Calu3 (cell line): ENCODE measurements around the gene PIN1. TPM values are rescaled to one million over a fixed set of nuclear protein-coding genes. Genes with fewer than 3 reads are reported as not detected.

Experiments
- BruUV-seq: library from RNA; stranded (reverse); fragments of 400-500 nt; replicated peaks from 2 replicates; lab custom pipeline; 2021; lab: Mats Ljungman, UMichigan
- CTCF ChIA-PET: fragments of 300-600 bp; sonication (Branson Sonifier 250); formaldehyde crosslinking; loops from one replicate; lab custom pipeline; 2022; ENCODE audit warnings: antibody characterized with exemption; lab: Charles Lee
- DNase-seq: peaks from one replicate; pipeline ENCODE4 v3.0.0; 2022
- H3K27ac Mint-ChIP-seq: one replicate; pipeline ENCODE4 v1.8.0; 2022; ENCODE audit warnings: mixed read lengths; ENCODE audit not compliant: unreplicated experiment
- H3K27me3 Mint-ChIP-seq: one replicate; pipeline ENCODE4 v1.8.0; 2022; ENCODE audit warnings: mixed read lengths; ENCODE audit not compliant: unreplicated experiment
- H3K36me3 Mint-ChIP-seq: one replicate; pipeline ENCODE4 v1.8.0; 2022; ENCODE audit warnings: mild to moderate bottlenecking, moderate library complexity, mixed read lengths; ENCODE audit not compliant: insufficient read depth, unreplicated experiment
- H3K4me1 Mint-ChIP-seq: one replicate; pipeline ENCODE4 v1.8.0; 2022; ENCODE audit warnings: mild to moderate bottlenecking, low read depth, mixed read lengths; ENCODE audit not compliant: unreplicated experiment
- H3K4me3 Mint-ChIP-seq: one replicate; pipeline ENCODE4 v1.8.0; 2022; ENCODE audit warnings: mild to moderate bottlenecking, low read depth, moderate library complexity, mixed read lengths; ENCODE audit not compliant: unreplicated experiment
- H3K9me3 Mint-ChIP-seq: one replicate; pipeline ENCODE4 v1.8.0; 2022; ENCODE audit warnings: low read depth, mixed read lengths; ENCODE audit not compliant: unreplicated experiment
- intact Hi-C: fragments of 100-400 bp; cut with micrococcal nuclease; formaldehyde crosslinking; loops from one replicate; pipeline ENCODE4 v1.10.0; 2022; ENCODE audit not compliant: unreplicated experiment
- total RNA-seq: library from RNA; stranded (reverse); gene quantifications from 2 replicates; pipeline ENCODE4 v1.2.3, GENCODE V29; 2022
- TF ChIP-seq, protein P1 (sequence below): fragments of 200-600 bp; IDR thresholded peaks from one replicate; pipeline ENCODE4 v1.8.0; 2022; ENCODE audit warnings: antibody characterized with exemption; ENCODE audit not compliant: unreplicated experiment

Gene PIN1
- total RNA-seq, 1 experiment from 2014 or later = 49.5 TPM

DNA sequence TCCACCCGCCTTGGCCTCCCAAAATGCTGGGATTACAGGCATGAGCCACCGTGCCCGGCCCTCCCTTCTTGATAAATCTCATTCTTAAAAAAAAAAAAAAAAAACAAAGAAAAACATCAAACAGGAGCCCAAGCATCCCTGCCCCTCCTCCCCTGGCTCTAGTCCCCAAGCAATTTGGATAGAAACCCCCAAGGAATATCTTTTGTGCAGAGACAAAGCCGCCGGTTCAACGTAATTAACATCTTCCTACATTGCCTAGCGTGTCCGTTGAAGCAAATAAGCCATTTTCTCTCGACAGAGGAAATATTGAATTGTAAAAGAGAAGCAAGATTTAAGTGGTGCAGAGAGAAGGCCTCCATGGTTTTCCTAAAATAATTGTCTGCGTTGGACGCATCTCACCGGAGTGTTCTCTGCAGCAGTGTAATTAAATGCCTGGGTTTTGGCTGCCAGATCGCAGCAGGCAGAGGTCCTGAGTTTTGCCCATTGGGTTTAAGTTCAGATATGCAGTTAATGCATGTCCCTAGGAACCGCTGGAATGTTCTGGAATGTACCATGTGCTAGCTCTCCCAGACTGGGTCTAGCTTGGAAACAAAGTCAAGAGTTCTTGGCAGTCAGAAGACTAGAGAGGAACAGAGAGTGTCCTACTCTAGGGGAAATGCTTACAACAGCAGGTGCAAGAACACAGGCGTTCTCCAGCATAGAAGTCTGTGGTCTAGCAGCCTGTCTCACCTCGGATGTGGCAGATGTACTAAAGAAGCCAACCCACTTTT, 30.8 kb downstream of the PIN1 start:
- TF ChIP-seq, protein P1, sequence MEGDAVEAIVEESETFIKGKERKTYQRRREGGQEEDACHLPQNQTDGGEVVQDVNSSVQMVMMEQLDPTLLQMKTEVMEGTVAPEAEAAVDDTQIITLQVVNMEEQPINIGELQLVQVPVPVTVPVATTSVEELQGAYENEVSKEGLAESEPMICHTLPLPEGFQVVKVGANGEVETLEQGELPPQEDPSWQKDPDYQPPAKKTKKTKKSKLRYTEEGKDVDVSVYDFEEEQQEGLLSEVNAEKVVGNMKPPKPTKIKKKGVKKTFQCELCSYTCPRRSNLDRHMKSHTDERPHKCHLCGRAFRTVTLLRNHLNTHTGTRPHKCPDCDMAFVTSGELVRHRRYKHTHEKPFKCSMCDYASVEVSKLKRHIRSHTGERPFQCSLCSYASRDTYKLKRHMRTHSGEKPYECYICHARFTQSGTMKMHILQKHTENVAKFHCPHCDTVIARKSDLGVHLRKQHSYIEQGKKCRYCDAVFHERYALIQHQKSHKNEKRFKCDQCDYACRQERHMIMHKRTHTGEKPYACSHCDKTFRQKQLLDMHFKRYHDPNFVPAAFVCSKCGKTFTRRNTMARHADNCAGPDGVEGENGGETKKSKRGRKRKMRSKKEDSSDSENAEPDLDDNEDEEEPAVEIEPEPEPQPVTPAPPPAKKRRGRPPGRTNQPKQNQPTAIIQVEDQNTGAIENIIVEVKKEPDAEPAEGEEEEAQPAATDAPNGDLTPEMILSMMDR = no peak
- Mint-ChIP-seq H3K4me3 (no peak overlapping the region), H3K9me3 (no peaks in the 10 kb centered on the region), H3K27ac (no peak overlapping the region), H3K36me3 (peaks cover 3% of the 10 kb centered on the region), H3K27me3 (no peaks in the 10 kb centered on the region), H3K4me1 (no peaks in the 10 kb centered on the region)
- CTCF ChIA-PET = interaction anchor here (0.7 kb wide), 1 partner anchor 93 kb away, joined by 3 read pairs; no protein-coding TSS in a partner anchor
- no peak for DNase-seq
- intact Hi-C loops = no loop called here
- no TSS peak for BruUV-seq

DNA sequence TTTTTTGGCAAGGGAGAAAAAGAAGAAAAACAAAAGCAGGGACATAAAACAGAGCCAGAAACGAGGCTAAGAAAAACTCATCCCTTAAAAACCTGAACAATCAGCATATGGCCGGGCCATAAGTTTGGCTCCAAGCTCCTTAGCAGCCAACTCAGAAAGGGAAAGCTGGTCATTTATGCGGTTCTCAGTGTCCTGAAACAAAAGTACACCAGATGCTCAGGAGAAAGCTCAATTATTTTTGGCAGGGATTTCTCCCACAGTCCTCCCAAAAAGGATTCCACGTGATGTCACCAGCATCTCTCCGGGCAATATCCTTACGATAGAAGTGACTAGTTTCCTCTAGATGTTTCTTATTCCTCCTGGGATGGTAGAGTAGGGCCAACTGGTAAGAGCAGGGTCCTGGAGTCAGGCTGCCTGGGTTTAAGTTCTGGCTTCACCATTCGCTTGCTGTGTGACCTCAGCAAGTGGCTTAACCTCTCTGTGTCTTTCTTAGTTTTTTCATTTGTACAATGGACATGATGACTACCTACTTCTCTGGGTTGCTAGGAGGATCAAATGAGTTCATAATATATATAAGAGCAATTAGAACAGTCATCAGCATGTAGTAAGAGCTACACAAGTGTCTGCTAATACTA, 34.0 kb downstream of the PIN1 start:
- H3K36me3 Mint-ChIP-seq = no peaks in the 10 kb centered on the region
- no peak for DNase-seq
- intact Hi-C loops = no loop called here
- H3K27me3 Mint-ChIP-seq = no peaks in the 10 kb centered on the region
- CTCF ChIA-PET = no interaction called here
- no peak overlapping the region for H3K4me3 Mint-ChIP-seq
- BruUV-seq = no TSS peak
- H3K27ac Mint-ChIP-seq = no peak overlapping the region
- TF ChIP-seq, protein P1 = no peak
- H3K9me3 Mint-ChIP-seq = no peaks in the 10 kb centered on the region
- no peaks in the 10 kb centered on the region for H3K4me1 Mint-ChIP-seq

DNA sequence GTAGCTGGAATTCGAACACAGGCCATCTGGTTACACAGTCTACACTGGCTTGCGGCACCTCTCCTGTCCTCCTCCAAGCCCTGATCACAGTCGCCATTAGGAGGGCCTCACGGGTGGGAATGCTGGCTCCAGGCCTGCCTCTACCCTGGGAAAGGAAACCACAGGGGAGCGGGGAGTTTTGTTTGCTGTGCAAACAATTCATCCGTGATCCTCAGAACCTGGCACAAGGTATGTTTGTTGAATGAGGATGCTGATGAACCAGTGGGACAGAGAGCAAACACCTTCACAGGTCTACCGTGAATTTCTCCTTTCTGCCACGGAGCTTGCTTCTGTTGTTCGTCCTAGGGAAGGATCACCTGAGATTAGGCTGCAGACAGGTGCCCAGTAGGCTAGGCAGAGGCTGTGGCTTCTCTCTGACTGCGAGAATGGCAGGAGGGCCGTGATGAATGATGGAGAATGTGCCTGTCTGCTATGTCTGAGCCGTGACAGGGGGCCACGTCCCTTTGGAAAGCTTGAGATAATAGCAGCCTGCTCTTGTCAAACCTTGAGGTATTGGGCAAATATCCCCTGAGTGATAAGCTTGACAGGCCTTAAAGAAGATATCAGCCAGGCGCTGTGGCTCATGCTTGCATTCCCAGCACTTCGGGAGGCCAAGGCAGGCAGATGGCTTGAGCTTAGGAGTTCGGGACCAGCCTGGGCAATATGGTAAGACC, 36.7 kb downstream of the PIN1 start:
- TF ChIP-seq, protein P1 = no peak
- BruUV-seq = no TSS peak
- no peaks in the 10 kb centered on the region for H3K36me3 Mint-ChIP-seq
- no peaks in the 10 kb centered on the region for H3K4me1 Mint-ChIP-seq
- CTCF ChIA-PET = no interaction called here
- H3K9me3 Mint-ChIP-seq = no peaks in the 10 kb centered on the region
- no peak for DNase-seq
- H3K27ac Mint-ChIP-seq = no peak overlapping the region
- H3K4me3 Mint-ChIP-seq = no peak overlapping the region
- no peaks in the 10 kb centered on the region for H3K27me3 Mint-ChIP-seq
- intact Hi-C loops = no loop called here

DNA sequence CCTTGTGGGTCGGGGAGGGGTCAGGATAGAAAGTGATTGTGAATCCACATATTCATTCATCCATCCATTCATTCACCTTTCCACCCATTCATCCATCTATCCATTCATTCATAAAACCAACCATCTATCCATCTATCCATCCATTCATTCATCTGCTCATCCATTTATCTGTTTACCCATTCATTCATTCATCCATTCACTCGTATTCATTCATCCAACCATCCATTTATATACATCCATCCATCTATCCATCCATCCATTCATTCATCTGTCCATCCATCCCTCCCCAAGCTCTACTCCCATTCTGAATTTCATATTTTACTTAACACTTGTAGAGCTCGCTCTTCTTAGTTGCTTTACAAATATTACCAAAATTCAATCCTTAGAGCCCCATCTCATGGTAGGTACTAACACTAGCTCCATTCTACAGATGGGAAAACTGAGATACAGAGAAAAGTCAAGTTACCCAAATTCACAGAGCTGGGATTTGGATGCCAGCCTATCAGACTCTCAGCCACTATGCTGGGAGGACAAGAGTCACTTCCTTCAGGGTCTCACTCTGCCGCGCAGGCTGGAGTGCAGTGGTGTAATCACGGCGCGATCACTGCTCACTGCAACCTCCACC, 37.6 kb downstream of the PIN1 start:
- TF ChIP-seq, protein P1 = no peak
- no peak for DNase-seq
- CTCF ChIA-PET = no interaction called here
- Mint-ChIP-seq H3K9me3 (no peaks in the 10 kb centered on the region), H3K4me3 (no peak overlapping the region), H3K27ac (no peak overlapping the region), H3K4me1 (no peaks in the 10 kb centered on the region), H3K36me3 (no peaks in the 10 kb centered on the region), H3K27me3 (no peaks in the 10 kb centered on the region)
- no TSS peak for BruUV-seq
- intact Hi-C loops = no loop called here
